SW480 (cell line): ENCODE measurements around the gene STX1A.

ENCODE experiments used
- DNase-seq: peaks from one replicate; pipeline ENCODE4 v3.0.0-alpha.2; 2016; ENCODE audit warnings: low spot score

Gene STX1A

DNA sequence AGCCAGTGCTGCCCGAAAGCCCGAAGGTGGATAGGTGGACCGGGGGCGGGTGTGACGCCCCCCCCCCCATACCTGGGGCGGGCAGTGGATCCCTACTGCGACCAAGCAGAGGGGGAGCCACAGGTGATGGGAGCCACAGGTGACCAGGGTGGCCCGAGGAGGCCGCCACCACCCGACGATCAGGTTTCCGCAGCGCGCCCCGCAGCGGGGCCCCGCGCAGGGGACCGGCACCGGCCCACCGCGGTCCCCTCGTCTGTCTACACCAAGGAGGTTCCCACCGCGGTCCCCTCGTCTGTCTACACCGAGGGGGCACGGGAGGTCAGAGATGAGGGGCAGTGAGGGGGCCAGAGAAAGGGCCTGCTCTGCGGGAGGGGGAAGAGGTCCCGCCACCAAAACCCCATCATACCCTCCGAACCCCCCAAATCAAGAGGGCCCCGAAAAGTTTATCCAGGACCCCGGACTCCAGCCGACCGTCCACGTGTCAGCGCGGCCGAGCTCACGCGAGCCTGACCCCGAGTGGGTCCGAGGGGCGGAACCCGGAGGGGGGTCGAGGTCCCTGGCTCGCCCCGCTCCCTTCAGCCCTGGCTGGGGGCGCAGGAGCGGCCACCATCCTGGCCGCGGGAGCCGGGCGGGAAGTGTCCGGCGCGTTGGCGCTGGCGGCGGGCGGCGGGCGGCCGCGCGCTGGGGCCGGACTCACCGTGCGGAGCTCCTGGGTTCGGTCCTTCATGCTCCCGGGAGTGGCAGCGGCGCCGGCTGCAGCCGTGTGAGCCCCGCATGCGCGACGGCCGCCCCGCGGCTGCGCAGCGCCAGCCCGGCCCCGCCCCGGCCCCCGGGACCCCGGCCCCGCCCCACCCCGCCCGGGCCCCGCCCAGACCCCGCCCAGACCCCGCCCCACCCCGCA is at the start of gene STX1A:
TSS of gene STX1A (minus strand) at position 765 of the 901 bp plus-strand sequence. CDS start at position 727, 38 bp downstream.
- DNase-seq: peak; percentile 78

DNA sequence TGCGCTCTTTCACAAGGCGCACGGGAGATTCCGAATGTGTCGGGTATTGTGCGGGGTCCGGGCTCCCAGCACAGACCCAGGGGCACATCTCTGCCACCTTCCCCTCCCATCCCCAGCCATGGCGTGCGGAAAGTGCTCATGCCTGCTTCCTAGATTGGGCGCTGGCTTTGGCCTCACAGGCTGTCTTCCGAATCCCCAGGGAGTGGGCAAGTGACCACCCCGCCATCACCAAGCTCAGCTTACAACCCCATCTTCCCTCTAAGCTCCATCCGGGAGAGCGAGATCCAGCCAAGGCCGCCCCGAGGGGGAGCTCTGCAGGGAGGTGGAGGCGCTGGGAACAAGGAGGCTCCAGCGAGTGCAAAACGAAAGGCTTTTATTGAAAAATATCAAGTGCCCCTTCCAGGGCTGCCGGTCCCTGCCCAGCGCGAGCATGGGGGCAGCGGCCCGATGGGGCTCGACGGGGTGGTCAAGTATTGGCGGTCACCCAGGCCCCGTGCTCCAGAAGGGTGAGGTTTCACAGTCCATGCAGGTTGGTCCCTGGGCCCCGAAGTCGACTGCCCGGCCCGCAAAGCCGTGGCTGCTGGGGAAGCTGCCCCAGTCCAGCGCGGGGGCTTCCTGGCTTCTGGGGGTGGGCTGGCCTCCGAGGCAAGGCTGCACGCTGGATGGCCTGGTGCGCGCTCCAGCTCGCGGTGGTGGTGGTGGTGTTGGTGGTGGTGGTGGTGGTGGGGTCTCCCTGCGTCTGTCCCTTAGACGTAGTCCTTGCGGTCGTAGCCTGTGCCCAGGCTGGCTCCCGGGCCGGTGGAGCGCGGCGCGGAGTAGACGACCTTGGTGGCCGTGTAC is 49.4 kb upstream of the STX1A start:
- DNase-seq: no peak

DNA sequence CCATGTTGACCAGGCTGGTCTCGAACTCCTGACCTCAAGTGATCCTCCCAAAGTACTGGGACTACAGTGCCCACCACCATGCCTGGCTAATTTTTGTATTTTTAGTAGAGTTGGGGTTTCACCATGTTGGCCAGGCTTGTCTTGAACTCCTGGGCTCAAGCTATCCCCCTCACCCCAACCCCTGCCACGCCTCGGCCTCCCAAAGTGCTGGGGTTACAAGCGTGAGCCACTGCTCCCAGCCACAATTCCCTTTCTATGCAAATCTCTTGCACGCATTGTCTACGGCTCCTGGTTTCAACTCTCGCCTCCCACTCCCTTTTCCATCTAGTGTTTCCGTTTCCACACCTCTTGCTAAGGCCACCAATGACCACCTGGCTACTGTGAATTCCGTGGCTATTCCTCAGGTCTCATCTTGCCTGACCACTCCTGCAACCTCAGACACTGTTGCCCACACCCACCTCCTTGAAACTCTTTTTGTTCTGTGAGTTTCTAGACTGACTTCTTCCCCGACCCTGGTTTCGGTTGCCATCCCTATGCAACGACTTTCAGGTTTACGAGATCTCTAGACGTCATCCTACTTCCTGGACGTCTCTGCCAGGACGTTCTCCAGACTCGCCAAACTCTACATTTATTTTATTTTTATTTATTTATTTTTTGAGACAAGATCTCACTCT is 47.2 kb upstream of the STX1A start:
- no peak for DNase-seq

DNA sequence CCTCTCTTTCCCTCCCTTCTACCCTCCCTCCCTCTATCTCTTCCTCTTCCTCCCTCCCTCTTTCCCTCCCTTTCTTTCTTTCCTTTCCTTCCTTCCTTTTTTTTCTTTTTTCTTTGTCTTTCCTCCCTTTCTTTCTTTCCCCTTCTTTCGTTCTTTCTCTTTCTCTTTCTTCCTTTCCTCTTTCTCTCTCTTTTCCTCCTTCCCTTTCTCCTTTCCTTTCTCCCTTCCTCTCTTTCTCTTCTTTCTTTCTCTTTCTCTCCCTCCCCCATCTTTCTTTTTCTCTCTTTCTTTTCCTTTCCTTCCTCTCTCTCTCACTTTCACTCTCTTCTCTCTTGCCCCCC is 43.2 kb upstream of the STX1A start:
- DNase-seq: no peak

DNA sequence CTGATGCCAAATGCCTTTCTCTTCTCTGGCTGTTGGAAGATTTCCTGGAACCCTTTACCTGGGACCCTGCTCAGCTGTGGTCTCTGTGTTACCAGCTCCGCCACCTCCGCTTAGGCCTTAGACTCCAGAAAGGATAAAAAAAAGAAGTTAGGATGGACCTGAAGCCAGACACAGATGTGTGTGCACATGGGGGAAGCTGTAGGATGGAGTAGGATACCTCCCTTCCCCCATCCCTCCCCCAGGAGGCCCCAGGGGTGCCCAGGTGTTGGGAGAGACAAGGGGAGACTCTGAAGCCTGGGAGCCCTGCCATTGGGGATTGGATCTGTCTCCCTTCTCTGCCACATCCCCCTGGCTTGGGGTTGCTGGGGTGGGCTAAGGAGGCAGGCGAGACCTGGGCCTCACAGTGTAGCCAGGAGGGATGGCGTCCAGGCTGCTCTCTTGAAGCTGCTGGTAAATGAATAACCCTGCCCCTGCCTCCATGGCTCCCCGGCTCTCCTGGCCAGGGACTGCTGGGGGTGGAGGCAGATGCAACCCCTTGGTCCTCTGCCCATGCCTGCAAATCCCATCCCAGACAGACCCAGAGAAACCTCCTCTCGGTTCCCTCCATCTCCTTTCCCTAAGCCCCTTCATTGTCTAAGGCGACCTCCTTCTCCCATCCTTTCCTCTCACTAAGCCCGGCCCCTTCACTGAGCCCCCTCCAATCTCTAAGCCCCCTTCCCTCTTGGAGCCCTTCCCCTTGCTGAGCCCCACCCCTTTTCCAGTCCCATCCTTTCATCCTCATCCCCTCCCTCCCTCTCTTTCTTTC is 42.6 kb upstream of the STX1A start:
- DNase-seq: no peak

DNA sequence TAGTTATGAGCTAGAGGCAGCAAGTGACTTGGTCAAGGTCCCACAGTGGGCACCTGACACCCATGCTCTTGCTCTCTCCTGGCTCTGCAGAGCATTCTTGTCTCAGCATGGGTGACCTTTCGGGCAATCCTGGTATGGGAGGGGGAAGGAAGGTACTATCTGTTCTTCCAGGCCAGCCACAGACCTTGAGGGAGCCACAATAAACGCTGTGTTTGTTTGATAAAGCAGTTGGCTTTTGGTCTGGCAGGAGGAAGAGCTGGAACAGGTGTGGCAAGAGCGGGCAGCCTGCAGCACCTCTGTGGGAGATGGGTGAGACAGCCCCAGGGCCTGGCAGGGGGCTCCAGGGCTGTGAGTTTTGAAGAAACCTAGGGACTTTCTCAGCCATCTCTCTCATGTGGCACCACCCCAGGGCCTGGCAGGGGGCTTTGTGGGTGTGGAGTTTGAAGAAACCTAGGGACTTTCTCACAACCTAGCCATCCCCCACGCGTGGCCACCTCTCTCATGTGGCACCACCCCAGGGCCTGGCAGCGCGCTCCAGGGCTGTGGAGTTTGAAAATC is 39.2 kb upstream of the STX1A start:
- no peak for DNase-seq

DNA sequence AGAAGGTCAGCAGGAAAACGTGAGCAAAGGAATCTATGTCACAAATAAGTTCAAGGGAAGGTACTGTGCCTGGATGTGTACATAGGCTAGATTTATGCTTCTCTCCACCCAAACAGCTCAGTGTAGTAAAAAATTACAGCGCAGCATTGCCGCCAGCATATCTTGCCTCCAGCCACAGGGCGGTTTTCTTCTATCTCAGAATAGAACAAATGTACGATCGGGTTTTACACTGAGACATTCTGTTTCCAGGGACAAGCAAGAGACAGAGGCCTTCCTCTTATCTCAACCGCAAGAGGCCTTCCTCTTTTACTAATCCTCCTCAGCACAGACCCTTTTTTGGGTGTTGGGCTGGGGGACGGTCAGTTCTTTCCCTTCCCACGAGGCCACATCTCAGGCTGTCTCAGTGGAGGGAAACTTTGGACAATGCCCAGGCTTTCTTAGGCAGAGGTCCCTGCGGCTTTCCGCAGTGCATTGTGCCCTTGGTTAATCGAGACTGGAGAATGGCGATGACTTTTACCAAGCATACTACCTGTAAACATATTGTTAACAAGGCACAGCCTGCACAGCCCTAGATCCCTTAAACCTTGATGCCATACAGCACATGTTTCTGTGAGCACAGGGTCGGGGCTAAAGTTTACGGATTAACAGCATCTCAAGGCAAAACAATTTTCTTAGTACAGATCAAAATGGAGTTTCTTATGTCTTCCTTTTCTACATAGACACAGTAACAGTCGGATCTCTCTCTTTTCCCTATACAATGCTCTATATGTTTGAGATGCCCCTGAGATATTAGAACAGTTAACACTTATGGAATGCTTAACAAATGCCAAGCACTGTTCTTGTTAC is 30.7 kb upstream of the STX1A start:
- DNase-seq: no peak

DNA sequence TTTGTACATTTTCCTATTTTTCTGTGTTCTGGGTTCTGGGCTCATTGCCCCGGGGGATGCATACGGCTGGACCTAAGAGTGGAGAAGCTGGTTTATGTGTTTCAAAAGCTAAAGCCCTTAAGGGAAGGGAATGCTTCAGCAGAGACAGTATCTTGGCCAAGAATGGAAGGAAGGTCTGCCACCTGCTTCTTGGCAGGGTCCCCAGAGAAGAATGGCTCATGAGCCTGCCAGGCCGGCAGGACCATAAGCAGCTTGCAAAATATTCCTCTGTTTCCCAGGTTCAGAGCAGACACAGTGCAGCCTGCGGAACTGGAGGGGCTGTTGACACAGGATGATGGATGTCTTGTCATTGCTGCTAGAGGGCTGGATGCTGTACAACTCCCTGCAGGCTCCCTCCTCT is 26.9 kb upstream of the STX1A start:
- DNase-seq: no peak

DNA sequence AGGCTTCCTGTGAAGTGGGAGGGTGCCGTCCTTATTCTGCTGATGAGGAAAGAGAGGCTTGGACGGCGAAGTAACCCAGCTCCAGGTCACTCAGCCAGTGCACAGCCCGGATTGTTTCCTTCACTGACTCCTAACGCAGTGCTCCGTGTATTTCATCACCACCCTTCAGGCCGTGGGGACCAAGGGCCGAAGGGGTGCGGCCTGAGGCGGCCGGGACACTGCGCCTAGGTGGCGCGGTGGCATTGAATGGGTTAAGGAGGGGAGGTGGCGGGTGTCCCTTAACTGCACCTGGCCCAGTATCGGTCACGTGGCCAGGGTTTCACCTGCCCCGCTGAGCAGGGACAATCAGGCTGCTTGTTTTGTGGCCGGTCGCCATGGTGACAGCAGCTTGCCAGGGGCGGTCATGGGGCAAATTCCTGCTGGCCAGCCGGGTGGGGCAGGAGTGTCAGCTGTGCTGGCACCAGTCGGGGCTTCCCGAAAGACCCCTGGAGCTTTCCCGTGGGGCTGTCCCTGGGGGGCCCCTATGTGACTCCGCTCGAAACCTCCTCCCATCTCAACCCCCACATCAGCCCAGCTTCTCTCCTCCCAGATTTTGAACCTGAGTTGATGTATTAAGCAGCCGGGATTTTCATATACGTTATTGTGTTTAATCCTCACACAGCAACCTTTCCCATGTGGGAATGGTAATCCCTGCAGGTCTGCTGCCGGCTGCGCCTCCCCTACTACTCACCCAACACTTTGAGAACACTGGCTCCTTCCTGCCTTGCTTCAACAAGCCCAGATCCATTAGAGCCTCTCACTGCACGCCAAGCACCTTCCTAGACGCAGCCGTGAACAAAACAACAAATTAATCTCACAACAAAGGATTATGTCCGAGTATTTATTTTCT is 23.5 kb upstream of the STX1A start:
- peak; percentile 100 for DNase-seq

DNA sequence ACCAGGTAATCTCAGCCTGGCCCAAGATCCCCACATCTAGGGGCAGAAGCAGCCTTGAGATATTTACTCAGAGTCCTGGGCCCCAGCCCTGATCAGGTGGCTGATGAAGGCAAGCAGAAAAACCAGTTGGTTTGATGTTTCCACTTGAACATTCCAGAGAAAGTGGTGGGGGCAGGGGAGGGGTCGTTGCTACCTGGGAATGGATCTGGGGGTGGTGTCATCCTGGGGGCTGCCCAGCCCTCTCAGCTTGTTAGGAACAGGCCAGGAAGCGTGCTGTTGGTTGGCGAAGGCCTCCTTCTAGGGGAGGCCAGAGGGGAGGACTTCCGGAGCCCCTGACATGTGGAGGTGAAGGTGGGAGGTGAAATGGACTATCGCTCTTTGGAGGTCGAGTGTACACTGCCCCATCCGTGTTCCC is 22.9 kb upstream of the STX1A start:
- DNase-seq: no peak

DNA sequence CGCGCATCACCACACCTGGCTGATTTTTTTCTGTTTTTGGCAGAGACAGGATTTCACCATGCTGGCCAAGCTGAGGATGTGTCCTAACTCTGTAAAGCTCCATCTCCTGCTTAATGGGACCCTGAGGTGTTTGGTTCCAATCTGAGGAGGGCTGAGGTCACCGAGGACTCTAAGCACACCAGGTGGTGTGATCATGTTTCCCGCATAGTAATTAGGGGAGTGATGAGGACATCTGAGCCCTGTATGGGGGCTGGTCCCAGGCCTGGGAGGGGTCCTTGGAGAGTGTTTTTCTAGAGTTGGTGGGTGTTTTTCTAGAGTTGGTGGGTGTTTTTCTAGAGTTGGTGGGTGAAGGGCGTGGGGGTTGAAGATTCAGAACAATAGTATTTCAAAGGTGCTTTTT is 22.1 kb upstream of the STX1A start:
- peak; percentile 64 for DNase-seq

DNA sequence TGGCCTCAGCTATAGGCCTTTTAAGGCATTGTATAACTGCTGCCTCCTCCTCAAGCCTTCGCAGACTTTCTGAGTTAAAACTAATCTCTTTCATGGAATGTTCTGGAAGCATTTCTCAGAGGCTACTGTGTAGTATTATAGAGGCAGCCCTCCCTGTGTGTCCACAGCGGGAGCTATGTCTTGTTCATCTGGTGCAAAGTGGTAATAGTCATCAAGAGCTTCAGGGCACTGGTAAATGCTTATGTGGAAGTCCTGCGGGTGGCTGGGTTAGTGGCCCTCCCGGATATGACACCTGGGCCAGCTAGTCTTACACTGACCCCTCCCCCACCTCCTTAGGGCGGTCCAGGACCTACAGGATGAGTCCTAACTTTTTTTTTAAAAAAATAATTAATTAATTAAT is 21.3 kb upstream of the STX1A start:
- DNase-seq: peak; percentile 59

DNA sequence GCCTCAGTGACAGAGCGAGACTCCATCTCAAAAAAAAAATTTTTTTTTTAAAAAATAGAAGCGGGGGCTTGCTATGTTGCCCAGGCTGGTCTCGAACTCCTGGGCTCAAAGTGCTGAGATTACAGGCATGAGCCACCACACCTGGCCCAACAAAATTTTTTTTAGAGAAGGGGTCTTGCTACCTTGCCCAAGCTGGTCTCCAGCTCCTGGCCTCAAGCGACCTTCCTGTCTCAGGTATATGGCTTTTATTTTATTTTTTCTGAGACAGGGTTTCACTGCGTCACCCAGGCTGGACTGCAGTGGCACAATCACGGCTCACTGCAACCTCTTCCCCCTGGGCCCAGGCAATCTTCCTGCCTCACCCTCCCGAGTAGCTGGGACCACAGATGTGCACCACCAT is 20.7 kb upstream of the STX1A start:
- no peak for DNase-seq

DNA sequence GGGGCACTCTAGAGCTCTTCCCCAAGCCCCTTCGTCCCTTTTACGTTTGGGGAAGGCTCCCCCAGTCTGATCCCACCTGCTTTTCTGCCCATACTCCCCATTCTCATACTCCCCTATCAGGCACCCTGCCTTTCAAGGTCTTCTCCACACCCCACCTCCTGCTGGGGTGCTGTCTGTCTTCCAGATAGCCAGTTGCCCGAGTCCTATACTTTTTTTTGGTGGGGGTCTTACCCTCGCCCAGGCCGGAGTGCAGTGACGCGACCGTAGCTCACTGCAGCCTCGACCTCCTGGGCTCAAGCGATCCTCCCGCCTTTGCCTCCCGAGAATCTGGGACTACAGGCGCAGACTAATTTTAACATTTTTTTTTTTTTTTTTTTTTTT is 19.9 kb upstream of the STX1A start:
- DNase-seq: no peak

DNA sequence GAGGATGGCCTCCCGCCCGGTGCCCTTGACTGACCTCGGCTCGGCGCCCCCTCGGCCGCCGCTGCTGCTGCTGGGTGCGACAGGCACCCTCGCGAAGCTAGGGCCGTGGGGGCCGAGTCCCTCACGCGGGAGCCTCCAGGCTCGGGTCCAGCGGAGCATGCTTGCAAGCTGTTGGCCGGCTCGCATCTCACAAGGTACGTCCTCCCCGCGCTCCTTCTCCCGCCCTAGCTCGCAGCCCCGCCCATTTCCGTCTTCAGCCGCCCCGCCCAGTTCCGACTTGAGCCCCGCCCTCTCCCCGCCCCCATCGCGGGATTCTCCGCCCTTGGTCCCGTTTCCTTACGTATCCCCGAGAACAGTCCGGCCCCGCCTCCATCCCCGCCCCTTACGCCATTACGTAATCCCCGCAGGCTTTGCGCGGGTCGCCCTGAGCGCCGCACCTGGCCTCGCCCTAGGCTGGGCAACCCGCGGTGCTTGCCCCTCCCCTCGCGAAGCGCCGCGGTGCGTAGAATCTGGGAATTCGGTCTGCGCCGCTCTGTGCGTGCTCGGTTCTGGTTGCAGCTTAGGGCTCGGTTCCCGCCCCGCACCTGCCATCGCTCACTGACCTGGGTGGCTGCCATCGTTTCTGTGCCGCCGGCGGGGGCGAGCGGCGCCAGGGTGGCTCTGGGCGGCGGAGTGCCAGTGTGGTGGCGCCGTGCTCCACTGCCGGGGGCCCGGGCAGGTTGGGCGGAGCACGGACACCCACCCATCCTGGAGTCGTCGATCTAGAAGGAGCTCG is 19.3 kb upstream of the STX1A start, which contains the start of gene ABHD11:
TSS of gene ABHD11 (minus strand) at position 191 of the 775 bp plus-strand sequence. CDS start at position 159, 32 bp downstream.
- DNase-seq: peak; percentile 98

DNA sequence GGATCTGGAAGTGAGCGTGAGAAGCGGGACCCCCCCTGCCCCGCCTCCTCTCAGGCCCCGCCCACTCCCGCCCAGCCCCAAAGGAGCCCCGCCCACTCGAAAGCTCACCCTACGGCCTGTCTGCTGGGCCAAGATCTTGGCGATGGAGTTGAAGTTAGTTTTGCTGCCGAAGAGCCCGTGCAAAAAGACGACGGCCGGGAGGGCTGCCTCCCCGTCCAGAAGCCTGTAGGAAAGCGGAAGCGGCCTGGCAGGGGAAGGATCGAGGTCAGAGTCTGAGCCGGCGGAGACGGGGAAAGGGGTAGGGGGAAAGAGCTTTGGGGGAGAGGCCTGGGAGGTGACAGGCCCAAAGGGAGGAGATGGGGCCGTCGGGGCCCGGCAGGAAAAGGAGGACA is 18.7 kb upstream of the STX1A start:
- DNase-seq: peak; percentile 69

DNA sequence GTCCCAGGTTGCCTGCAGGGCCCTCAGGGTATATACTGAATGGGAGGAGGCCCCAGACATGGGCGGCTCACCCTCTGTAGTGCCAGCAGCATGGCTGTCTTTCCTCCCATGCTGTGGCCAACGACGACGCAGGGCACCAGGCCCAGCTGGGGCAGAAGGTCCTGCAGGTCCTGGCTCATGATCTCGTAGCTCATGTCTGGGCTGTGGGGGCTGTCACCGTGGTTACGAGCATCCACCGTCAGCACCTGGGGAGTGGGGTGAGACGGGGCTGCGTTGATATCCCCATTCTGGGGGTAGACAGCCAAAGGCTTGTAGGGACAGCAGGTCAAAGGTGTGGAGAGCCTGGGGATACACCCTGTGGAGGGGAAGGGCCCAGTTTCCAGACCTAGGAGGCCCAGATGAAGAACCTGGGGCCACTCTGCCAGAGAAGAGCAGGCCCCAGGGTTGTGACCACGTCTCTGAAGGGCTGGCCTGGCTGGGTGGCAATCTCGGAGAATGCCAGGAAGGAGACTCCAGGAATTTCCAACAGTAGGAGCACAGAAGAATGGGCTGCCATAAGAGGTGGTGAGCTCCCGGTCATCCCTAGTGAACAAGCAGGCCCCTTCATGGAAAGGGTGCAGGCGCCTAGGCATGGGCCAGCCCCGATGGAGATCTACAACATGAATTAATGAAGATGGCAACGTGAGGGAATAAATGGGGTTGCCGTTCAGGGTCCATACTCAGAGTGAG is 18.2 kb upstream of the STX1A start:
- DNase-seq: no peak

DNA sequence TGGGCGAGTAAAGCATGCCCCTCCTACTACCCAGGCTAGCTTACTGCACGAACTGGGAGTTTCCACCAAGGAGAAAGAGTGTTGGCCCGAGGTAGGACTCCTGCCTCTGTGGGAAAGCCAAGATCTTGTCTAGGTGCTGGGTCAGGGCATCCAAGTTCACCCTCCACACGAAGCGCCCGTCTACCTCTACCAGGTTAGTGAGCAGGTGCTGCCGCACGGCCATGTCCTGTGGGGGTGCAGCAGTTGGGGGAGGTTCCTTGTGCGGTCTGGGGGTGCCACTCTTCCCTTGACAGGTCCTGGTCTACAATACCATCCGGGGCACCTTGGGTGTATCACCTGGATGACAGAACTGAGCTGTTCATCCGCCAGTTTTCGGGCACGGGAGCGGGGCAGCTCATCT is 17.4 kb upstream of the STX1A start:
- DNase-seq: no peak
